H1 (cell line): Measurements from ENCODE around the gene IGLL5. TPM values are rescaled to one million over a fixed set of nuclear protein-coding genes. Genes with fewer than 3 reads are reported as not detected.

Experiments used
- polyA plus RNA-seq, 7 experiments: library from polyadenylated mRNA; depleted of rRNA in 3 of 7; stranded (reverse) in 5 of 7; unstranded in 2 of 7; fragments of >200 nt in 5 of 7; fragments of 200-250 nt in 2 of 7; gene quantifications; 1 replicate in 5 of 7; 2 replicates in 1 of 7; 4 replicates in 1 of 7; pipeline versions ENCODE4 v1.2.1 to v1.2.3, GENCODE V29; 2011 to 2013; ENCODE audit warnings: missing spikeins in 2 of 7, mixed read lengths in 2 of 7
- total RNA-seq: library from RNA; stranded (reverse); fragmentation: NEBNext Ultra II Directional; extraction: Animal tissue kit (Norgen Biotek cat#: 25700); gene quantifications from 2 replicates; pipeline ENCODE4 v1.2.1, GENCODE V29; 2021
- TF ChIP-seq, protein P1 (sequence below): fragments of 300-600 bp; sonication (generic); IDR thresholded peaks from 2 replicates; pipeline ENCODE4 v1.7.1; 2012; ENCODE audit warnings: low read length, moderate library complexity, mild to moderate bottlenecking, inconsistent platforms; ENCODE audit not compliant: insufficient replicate concordance

Gene IGLL5
- total and polyA plus RNA-seq, 2 of the 8 experiments (the other 6 are each of a cell fraction or from before 2014, with no cell fraction given), result not detected

DNA sequence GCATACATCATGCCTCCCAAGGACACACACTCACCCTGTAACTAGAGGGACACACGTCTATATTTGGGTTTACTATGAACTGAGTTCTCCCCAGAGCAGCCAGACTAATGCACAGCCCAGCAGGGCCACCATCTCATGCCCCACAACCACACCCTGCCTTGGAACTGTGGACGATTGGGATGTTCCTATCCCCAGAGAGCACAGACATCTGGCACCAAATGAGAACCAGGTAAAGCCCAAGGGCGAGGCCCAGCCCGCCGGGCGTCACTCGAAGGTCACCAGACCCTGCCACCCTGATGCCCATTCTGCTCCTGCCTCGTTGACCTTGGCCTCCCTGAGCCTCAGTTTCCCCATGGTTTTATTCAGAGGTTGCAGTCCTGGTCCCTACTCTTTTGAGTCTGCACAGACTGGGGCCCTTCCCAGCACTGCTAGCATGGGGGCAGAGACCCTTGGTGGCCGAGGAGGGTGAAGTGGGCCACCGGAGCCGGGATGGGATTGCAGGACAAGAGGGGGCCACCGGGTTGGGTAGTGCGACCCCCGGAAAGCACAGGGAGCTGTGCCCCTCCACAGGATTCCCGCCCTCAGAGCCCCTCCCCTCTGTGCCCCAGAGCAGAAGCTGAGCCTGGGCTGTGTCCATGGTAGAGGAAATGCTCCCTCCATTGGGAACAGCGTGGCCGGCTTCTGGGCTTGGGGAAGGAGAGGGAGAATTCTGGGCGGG lies 56.8 kb downstream of the IGLL5 start (continued):
- TF ChIP-seq, protein P1, sequence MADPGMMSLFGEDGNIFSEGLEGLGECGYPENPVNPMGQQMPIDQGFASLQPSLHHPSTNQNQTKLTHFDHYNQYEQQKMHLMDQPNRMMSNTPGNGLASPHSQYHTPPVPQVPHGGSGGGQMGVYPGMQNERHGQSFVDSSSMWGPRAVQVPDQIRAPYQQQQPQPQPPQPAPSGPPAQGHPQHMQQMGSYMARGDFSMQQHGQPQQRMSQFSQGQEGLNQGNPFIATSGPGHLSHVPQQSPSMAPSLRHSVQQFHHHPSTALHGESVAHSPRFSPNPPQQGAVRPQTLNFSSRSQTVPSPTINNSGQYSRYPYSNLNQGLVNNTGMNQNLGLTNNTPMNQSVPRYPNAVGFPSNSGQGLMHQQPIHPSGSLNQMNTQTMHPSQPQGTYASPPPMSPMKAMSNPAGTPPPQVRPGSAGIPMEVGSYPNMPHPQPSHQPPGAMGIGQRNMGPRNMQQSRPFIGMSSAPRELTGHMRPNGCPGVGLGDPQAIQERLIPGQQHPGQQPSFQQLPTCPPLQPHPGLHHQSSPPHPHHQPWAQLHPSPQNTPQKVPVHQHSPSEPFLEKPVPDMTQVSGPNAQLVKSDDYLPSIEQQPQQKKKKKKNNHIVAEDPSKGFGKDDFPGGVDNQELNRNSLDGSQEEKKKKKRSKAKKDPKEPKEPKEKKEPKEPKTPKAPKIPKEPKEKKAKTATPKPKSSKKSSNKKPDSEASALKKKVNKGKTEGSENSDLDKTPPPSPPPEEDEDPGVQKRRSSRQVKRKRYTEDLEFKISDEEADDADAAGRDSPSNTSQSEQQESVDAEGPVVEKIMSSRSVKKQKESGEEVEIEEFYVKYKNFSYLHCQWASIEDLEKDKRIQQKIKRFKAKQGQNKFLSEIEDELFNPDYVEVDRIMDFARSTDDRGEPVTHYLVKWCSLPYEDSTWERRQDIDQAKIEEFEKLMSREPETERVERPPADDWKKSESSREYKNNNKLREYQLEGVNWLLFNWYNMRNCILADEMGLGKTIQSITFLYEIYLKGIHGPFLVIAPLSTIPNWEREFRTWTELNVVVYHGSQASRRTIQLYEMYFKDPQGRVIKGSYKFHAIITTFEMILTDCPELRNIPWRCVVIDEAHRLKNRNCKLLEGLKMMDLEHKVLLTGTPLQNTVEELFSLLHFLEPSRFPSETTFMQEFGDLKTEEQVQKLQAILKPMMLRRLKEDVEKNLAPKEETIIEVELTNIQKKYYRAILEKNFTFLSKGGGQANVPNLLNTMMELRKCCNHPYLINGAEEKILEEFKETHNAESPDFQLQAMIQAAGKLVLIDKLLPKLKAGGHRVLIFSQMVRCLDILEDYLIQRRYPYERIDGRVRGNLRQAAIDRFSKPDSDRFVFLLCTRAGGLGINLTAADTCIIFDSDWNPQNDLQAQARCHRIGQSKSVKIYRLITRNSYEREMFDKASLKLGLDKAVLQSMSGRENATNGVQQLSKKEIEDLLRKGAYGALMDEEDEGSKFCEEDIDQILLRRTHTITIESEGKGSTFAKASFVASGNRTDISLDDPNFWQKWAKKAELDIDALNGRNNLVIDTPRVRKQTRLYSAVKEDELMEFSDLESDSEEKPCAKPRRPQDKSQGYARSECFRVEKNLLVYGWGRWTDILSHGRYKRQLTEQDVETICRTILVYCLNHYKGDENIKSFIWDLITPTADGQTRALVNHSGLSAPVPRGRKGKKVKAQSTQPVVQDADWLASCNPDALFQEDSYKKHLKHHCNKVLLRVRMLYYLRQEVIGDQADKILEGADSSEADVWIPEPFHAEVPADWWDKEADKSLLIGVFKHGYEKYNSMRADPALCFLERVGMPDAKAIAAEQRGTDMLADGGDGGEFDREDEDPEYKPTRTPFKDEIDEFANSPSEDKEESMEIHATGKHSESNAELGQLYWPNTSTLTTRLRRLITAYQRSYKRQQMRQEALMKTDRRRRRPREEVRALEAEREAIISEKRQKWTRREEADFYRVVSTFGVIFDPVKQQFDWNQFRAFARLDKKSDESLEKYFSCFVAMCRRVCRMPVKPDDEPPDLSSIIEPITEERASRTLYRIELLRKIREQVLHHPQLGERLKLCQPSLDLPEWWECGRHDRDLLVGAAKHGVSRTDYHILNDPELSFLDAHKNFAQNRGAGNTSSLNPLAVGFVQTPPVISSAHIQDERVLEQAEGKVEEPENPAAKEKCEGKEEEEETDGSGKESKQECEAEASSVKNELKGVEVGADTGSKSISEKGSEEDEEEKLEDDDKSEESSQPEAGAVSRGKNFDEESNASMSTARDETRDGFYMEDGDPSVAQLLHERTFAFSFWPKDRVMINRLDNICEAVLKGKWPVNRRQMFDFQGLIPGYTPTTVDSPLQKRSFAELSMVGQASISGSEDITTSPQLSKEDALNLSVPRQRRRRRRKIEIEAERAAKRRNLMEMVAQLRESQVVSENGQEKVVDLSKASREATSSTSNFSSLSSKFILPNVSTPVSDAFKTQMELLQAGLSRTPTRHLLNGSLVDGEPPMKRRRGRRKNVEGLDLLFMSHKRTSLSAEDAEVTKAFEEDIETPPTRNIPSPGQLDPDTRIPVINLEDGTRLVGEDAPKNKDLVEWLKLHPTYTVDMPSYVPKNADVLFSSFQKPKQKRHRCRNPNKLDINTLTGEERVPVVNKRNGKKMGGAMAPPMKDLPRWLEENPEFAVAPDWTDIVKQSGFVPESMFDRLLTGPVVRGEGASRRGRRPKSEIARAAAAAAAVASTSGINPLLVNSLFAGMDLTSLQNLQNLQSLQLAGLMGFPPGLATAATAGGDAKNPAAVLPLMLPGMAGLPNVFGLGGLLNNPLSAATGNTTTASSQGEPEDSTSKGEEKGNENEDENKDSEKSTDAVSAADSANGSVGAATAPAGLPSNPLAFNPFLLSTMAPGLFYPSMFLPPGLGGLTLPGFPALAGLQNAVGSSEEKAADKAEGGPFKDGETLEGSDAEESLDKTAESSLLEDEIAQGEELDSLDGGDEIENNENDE, result no peak
